ENCODE results near the gene CDHR1.

Gene CDHR1

GRCh38 chr10:84226616-84227015, 32.3 kb downstream of the CDHR1 start:
- DNase-seq (ENCODE audit: low spot score) (no peak), FAIRE-seq (no peak)

DNA sequence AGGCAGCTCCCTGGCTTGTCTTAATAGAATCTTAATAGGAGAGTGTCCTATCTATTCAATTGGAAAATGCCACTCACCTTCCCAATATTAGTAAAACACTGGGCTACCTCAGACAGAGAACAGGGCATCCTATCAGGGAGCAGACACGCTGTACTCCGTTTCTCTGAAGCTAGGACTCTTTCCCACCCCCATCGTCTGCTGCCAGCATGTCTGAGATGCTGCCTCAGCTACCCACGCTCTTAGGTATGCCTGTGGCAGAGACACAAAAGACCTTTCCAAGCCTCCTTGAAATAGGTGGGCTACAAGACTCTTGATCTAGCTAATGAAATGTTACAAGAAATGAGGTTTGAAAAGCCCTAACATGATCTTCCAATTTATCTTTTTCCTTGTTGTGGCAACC, 33.5 kb downstream of the CDHR1 start:
- DNase-seq (ENCODE audit: low spot score) = no peak
- FAIRE-seq = no peak

DNA sequence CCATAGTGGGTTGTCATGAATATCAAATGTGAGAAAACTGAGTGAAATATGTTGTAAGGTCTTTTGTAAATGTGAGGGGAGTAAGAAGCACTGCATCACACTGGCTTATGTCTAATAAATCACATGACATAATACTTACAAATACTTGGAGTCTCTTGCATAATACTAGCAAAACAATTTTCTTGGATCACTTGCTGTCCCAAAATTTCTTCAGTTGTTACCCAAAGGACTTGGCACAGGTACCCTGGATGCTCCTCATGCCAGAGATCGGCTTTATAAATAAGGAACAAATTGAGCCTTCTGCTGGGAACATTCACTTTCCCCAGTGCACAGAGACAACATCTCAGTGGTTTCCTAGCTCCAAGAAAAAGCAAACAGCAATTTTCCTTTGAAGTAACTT, 36.0 kb downstream of the CDHR1 start:
- no peak for DNase-seq (ENCODE audit: low spot score)
- no peak for FAIRE-seq

DNA sequence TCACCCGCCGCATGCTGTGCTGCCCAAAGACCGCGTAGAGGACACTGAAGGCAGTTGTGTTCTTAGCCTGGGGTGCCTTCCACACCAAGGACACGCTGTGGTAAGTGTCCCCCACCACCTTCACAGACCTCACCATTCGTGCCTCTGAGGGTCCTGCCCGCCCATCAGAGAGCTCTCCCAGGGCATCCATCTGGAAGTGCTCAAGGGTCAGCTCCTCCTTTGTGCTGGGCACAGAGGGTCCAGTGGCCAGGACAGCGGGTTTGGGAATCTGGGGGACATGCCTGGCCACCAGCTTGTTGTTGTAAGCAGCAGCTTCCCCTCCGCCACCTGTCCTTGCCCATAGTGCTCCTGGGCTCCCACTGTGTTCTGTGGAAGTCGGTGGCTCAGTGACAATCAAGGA, 38.0 kb downstream of the CDHR1 start:
- FAIRE-seq = no peak

GRCh38 chr10:84233940-84234339, 39.6 kb downstream of the CDHR1 start:
- FAIRE-seq (no peak), DNase-seq (ENCODE audit: low spot score) (no peak)

More for the DNA sequence above, 38.0 kb downstream of the CDHR1 start:
- DNase-seq (ENCODE audit: low spot score) = no peak

DNA sequence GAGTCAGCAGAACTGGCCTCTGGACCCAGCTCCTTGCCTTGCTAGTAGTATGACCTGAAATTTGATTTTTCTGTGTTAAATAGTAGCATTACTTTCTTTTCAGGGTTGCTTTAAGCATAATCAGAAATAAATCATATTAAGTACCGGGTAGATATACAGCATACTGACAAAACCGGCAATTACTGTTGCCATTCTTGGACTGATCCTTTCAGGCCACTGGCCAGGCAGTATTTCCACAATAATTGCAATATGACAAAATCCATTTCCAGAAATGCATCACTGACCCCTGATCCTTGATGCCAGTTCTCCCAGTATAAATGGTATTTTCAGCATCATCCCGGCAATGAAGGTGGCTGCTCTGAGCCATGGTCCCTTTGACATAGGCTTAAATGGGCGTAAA, 40.1 kb downstream of the CDHR1 start:
- DNase-seq (ENCODE audit: low spot score) = no peak
- no peak for FAIRE-seq

- DNase-seq (ENCODE audit: low spot score) (no peak), FAIRE-seq (no peak)
Measured at GRCh38 chr10:84235096-84235495, 40.8 kb downstream of the CDHR1 start.

- FAIRE-seq = no peak
Measured at GRCh38 chr10:84236807-84237198, 42.5 kb downstream of the CDHR1 start.

DNA sequence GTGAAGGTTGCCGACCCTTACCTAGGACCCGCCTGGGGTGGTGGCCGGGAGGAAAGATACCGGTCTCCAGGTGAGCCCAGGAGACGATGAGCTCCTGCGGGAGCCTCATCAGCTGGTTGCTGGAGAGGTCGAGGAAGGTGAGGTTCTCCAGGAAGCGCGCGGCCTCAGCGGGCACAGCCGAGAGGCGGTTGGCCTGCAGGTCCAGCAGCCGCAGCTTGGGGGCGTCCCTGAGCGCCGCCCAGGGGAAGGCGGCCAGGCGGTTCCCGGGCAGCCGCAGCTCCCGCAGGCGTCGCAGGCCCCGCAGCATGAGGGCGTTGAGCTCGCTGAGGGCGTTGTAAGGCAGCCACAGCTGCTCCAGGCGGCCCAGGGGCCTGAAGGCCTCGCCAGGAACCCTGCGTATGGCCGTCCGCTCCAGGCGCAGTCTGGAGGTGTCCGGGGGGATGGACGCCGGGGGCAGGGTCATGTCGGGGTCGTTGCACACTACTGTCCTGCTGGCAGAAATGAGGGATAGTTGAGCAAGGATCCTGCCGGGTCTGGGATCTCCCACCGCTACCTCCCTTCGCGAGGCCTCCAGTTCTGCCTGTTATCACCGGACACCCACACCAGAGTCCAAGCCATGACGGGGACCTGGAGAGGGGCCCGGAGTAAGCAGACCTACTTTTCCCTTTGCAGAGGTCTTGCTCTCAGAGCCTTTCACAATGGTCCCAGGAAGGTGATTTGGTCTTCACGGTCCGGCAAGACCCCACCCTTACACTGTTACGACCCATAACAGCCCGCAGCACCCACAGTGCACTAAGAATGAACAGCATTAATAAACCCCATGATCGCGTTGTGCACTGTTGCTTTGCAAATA, 43.1 kb downstream of the CDHR1 start:
- no peak for DNase-seq (ENCODE audit: low spot score)
- FAIRE-seq = no peak

More at GRCh38 chr10:84236807-84237198, 42.5 kb downstream of the CDHR1 start:
- no peak for DNase-seq (ENCODE audit: low spot score)

GRCh38 chr10:84238909-84239308, 44.6 kb downstream of the CDHR1 start:
- FAIRE-seq (no peak), DNase-seq (ENCODE audit: low spot score) (no peak)

DNA sequence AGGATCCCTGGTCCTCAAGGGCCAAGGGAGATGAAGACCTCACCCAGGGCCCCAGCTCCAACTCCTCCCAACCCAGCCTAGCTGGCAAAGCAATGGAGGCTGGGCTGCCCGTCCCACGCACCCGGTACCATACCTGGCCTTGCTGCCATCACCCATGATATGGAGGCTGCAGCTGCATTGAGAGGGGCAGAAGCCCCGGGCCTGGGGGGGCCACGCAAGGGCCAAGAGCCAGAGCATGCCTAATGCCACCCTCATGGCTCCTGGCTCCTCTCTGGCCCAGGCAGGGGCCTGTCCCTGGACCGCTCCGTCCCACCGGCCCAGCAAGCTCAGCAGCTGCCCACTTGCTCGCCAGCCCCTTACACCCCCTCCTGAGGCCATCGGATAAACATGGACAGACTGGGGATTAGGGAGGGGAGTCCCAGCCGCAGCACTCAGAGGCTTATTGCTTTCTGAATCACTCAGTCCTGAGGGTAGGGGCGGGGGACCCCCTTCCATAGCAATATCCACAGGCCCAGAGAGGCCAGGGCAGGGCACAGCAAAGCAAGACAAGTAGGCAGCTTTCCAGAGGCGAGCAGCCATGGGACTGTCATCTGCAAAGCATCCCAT, 47.0 kb downstream of the CDHR1 start, which contains the start of gene LRIT1:
TSS of gene LRIT1 (minus strand) at position 362 of the 606 bp plus-strand sequence. CDS start at position 255, 107 bp downstream.
- FAIRE-seq = no peak
- no peak for DNase-seq (ENCODE audit: low spot score)

GRCh38 chr10:84243759-84244158, 49.4 kb downstream of the CDHR1 start:
- no peak for DNase-seq (ENCODE audit: low spot score)
- FAIRE-seq = no peak

GRCh38 chr10:84244651-84245270, 50.4 kb downstream of the CDHR1 start, which contains the start of gene RGR:
TSS of gene RGR (plus strand) at chr10:84245053. CDS start at chr10:84245091, 38 bp downstream.
- no peak for DNase-seq (ENCODE audit: low spot score)

GRCh38 chr10:84247496-84247895, 53.2 kb downstream of the CDHR1 start:
- no peak for DNase-seq (ENCODE audit: low spot score)
- no peak for FAIRE-seq

More at GRCh38 chr10:84244651-84245270, 50.4 kb downstream of the CDHR1 start, which contains the start of gene RGR:
- FAIRE-seq = no peak

GRCh38 chr10:84248794-84249193, 54.5 kb downstream of the CDHR1 start:
- DNase-seq (ENCODE audit: low spot score) (no peak), FAIRE-seq (no peak)

DNA sequence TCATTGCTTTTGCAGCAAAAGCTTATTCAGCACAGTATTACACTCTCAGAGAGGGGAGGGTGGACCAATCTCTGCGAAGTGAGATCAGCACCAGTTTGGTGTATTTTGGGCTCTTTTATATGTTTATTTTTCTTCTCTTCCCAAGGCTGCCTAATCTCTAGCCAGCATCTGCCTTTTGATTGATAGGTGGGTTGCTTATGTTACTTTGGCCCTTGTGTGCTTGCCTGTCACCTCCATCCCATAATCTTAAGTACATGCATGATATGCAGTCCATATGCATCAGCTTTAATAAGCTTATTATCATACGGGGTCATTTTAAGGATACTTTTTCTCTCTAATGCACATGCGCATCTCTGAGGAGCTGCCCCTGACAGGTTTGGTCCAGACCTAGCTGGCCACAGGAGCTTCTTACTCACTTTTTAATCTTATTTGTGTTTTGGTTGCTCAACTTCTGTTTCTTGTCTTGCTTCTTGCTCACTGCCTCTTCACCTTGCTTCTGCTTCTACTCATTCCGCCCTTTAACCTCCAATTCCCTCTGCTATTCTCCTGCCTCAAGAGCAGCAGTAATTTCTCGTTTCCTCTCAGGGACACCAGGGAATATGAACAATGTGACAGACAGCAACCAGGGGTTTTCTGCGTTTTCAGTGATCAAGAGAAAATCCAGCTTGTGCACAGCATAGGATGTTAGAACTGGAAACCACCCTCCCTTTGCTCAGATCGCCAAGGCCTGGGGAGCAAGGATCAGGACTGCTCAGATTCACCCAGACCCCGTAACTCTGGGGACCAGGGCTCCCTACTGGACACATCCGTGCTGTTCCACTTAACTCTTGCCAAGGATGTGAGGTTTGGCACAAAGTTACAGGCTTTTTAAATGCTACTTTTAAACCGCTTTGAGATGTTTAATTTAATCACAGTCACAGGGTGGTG, 60.5 kb downstream of the CDHR1 start:
- no peak for FAIRE-seq
- DNase-seq (ENCODE audit: low spot score) = no peak

DNA sequence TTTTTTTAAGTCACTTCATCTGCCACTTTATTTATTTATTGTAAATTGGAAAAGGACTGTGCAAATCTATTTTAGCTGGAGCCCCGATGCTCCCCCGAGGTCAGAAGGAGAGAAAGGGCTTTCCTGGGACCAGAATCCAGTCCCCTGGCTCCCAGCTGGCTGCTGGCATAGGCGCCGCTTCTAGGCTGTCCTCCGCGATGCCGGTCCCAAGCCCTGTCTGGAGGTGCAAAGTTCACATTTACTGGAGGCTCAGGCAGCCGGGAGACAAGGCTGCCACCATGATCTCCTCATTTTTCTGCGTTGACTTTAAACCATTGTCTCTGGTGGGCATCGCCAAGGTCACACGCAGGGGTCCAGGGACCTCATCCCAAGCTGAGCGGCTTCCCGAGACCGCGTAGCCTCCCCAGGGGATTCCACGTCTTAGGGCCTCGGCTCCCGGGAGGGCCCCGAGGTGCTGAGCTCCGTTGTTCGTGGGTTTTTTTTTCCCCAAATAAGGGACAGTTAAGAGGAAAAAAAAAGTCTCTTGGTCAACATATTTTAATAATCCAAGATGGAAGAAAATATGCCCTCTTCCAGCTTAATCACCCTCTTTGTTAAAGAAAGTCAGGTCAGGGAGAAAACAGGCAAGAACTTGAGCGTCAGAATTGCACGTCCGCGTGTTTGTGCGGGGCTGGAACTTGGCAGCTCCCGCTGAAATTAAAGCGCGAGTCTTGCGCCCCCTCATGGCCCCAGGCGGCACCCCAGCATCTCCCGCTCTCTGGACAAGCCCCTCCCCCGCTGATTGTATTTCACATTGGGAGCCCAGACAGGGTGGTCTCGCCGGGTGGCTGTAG, 62.4 kb downstream of the CDHR1 start:
- DNase-seq (ENCODE audit: low spot score) = no peak
- no peak for FAIRE-seq

DNA sequence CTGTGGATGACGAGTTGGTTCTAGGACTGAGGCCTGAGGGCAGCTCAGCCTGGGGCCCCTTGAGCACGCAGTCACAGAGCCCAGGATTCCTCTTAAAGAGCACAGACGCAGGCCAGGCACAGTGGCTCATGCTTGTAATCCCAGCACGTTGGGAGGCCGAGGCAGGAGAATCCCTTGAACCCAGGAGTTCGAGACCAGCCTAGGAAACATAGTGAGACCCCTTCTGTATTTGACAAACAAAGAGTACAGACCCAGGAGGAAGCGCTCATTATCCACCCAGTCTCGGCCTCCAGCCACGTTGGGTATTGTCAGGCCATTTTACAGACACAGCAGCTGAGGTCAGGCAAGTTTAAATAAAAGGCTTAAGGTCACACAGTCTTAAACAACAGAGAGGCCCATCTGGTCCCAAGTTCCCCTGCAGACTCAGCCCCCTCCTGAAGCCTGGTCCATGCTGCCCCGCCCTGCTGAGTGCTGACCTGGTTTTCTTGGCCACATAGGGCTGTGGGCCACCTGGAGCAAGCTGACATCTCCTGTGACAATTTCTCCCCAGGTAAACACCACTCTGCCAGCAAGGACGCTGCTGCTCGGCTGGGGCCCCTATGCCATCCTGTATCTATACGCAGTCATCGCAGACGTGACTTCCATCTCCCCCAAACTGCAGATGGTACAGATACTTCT, 63.1 kb downstream of the CDHR1 start:
- FAIRE-seq (no peak), DNase-seq (ENCODE audit: low spot score) (no peak)

GRCh38 chr10:84258034-84258695, 63.8 kb downstream of the CDHR1 start:
- FAIRE-seq (no peak), DNase-seq (ENCODE audit: low spot score) (no peak)

All from RCC 7860 (cell line).